NCI-H510A (cell line): Measurements from ENCODE around the gene GNAO1.

Experiments
- DNase-seq: peaks from one replicate; lab custom pipeline; 2025; lab: John Stamatoyannopoulos, UW

GNAO1 gene

DNA sequence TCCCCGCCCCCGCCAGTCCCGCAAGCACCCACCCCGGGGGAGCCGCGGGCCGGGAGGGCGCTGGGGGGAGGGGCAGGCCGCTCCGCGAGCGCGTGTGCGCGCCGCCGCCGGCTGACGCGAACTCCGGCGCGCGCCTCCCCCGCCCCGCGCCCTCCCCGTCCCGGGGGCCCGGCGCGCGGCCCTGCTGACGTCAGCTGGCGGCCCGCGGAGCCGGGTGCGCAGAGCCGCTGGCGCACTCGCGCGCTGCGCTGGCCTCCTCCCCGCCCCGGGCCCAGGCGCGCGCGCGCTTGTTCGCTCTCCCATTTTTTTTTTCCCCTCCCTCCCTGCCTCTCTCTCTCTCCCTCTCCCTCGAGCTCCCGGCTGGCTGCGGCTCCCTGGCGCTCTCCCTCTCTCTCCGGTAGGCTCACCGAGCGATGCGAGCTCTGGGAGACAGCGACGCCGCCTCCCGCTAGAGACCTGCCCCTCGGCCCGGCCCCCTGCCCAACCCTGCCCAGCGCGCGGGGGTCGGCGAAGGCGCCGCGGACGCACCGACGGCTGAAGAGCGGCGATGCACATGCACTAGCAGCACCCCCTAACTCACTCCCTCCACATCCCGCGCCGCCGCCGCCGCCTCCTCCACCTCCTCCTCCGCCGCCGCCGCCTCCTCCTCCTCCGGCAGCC lies at the start of gene GNAO1:
Gene GNAO1, plus strand, starts transcription at position 334 of the 660 bp plus-strand sequence. CDS start 747 bp downstream, outside the sequence.
- peak; percentile 80 for DNase-seq

DNA sequence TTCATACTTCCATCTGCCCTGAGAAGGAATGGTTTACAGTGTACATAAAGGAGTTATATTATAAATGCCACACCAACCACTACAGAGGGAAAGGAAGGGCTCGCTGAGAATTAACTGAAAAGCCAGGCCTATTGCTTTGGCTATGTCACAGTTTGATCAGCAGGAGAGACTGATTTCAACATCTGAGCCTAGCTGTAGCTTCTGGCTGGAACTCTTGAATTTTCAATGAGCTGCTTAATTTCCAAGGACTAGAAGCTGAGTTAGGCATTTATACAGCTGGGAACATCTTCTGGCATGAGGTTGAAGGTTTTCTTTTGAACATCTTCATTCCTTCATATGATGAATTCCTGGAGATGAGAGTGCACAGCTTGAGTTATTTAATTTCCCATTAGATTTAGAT lies 47.6 kb upstream of the GNAO1 start:
- DNase-seq: no peak

DNA sequence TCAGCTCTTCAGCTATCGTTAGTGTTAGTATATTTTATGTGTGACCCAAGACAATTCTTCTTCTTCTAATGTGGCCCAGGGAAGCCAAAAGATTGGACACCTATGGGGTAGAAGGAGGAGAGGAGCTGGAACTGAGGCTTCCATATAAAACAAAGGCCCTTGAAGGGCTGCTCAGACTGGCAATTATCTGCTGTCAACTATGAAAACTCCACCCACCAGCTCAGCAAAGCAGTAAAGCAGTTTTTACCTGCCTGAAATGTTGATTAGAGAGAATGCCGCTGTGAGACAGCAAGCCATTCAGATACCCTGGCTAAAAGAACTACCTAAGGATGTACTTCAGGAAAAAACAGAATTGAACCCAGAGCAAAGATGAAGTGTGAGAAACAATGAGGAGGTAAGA lies 45.9 kb upstream of the GNAO1 start:
- DNase-seq: no peak

DNA sequence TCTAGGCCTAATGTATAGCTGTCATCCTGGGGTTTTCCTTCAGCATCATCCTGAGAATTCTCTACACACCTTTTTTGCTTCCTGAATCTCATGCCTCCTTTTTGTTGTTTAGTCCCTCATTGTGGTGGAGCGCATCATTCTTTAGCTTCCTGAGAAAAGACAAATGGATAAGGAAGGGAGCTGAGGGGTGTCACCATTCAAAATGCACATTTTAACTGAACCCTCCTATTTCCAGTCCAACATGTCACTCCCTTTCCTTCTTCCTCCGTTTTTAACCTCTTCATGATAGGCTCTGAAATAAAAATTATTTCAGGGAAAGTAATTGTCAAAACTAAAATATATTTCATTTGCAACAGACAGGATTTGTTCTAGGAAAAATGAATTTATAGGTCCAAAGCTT lies 39.7 kb upstream of the GNAO1 start:
- no peak for DNase-seq

DNA sequence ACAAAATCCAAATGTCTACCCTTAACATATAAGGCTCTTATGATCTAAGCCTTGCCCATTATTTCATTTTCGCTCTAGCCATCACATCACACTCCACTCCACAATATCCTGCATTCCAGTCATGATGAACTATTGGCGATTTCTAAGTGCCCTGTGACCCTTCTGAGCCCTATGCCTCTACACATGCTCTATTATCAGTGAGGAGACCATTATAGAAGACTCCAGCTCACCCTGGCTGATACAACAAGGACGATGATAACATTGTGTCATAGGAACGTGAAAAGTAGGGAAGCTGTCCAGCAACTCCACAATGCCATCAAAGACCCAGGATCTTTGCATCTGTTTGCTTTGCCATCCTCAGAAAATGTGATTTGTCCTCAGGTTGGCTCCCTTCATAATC lies 29.6 kb upstream of the GNAO1 start:
- no peak for DNase-seq

DNA sequence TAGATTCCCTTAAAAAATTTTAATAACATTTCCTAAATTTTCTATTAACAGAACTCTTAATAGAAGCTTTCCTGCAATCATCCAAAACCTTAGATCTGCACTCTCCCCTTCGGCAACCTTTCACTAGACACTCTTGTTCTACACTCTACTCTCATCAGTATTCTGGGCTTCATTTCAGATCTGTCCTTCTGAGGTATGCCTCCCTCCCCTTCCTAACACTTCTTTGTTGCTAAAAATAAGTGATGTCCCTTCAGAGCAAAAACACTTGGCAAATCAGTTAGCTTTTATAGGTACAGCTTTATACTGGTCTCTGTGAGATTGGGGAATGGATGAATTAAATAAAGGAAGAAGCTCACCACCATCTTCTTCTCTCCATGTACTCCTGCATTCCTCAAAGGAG lies 28.2 kb upstream of the GNAO1 start:
- no peak for DNase-seq

DNA sequence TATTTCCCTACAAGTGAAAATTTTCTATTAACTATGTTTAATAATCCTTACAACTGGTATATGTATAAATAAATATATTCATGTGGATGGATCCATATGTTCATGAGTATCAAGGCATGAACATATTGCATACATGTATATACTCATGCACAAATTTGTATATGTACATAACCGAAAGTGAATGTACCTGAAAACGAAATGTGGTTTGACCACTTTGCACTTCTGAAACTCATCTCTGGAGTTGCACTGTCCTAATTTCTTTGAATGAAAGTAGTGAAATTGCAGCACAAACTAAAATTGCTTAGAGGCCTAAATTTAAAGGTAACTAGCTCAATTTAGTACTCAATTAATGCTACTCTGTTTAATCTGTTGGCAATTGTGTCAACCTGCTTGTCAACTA lies 27.4 kb upstream of the GNAO1 start:
- DNase-seq: no peak

DNA sequence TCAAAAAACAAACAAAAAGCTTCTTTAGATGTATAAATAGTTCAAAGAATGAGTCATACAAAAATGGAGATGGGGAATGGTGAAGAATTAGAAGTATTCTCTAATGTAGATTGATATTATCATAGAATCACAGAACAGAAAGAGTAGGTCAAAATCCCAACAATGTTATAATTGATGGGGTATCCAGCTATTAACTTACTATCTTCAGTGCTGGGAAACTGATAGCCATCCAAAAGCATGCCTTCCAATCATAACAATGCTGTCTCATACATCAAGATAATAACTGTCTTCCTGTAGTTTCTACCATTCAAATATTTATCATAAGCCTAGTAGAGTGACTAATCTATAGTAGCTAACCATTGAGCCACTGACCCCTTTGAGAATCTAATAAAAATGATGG lies 26.7 kb upstream of the GNAO1 start:
- no peak for DNase-seq

DNA sequence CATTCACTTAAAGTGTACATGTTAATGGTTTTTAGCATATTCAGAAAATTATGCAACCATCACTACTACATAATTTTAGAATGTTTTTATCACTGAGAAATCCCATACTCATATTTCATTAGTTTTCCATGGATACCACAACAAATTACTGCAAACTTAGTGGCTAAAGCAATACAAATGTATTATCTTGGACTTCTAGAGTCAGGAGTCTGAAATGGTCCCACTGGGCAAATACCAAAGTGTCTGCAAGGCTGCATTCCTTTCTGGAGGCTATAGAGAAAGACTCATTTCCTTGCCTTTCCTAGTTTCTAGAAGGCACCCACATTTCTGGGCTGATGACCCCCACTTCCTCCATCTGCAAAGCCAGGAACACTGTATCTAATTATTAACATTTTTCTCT lies 16.9 kb upstream of the GNAO1 start:
- no peak for DNase-seq

DNA sequence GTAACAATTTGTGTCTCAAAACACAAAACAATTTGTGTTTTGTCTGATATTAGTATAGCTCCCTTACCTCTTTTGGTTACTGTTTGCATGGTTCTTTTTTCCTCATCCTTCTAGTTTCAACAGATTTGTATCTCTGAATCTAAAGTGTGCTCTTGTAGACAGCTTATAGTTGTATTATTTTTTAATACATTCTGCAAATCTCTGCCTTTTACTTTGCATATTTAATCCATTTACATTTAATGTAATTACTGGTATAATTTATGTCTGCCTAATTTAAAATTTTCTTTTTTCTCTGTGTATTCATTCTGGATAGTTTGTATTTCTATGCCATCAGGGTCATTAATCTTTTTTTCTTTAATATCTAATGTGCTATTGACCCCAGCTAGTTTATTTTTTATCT lies 9.9 kb upstream of the GNAO1 start:
- DNase-seq: no peak

DNA sequence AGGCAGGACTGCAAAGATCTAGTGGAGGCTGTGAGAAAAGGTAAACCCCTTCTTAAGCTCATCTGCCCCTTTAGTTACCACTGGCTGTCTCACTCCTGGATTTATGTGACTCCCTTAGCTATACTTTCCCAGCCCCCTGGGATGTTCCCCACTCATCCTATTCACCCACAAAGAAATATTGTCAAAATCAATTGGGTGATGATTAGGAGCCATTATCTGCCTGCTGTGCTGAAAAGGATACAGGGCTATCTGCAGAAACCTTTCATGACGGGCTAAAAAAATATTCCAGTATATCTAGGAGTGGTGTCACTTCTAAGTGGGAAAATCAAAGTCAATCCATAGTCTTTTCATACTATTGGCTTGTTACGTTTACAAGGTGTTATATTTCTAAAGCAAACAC lies 8.0 kb upstream of the GNAO1 start:
- no peak for DNase-seq

DNA sequence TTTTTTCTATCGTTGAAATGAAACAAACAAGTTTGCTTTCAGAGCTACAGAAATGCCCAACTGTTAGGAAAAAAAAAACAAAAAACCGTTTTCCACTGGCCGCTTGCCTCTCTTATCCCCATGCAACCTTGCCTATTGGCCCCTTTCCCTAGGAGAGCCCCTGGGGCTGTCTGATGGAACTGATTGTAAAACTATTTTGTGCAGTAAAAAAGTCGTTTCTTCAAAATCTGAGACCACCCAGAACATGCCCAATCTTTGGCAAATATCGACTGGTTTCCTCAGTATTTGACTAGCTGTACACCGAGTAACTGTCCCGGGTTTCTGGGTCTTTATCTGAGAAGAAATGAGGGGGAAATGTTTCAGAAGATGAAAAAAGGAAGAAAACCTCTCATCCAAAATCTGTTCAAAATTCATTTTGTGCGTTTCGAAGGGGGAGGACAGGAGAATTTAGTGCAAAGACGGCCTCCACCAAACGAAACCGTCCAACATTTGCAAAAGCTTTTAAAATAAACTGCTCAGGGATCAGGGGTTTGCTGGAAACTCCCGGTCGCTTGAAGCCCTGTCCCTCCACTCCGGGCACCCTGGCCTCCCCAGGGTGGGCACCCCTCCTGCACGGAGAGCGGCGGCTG lies 1.1 kb upstream of the GNAO1 start:
- DNase-seq: no peak

DNA sequence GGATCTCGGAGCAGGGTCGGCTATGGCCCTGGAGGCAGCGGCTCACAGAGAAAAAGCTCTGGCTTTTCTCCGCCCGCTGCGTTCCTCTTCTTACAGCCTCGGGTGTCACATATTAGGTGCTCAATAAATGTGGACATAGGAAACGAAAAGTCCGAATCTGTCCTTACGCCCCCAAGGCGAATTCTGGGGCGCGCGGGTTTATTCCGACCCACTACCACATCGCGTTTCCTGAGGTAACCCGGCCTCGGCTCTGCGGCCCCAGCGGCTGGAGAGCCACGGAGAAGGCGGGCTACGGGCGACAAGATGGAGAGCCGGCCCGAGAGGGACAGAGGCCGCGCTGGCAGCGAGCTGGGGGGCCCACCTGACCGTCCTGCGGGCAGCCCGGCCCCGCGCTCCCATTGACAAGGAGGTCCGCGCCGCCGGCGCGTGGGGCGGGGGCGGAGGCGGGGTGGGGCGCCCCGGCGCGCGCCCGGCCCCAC lies 573 bp upstream of the GNAO1 start:
- peak; percentile 46 for DNase-seq

DNA sequence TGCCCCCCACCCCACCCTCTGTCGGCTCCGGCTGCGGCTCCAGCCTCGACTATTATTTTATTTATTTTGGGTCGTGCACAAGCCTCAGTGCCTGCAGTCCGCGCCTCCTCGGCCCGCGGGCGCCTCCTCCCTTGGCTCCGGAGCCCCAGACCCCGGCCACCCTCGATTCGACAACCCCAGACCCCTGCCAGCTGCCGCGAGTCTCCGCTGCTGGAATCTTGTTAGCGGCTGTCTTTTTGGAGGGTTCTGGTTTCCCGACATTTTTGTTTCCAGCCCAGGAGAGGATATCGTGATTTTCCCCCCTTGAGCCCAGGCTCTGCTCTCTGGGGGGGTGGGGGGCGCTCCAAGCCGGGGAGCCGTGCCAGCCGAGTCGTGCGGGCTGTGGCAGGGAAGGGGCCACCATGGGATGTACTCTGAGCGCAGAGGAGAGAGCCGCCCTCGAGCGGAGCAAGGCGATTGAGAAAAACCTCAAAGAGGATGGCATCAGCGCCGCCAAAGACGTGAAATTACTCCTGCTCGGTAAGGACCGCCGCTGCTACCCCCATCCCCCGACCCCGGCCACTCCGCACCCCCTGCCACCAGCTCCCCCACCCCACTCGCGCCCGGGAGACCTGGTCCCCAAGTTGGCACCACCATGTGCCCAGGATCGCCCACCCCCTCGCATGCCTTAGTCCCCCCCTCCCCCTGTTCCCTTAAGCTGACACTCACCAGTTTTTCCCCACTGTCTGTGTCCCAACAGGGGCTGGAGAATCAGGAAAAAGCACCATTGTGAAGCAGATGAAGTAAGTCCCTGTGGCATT lies 746 bp downstream of the GNAO1 start:
- DNase-seq: no peak

DNA sequence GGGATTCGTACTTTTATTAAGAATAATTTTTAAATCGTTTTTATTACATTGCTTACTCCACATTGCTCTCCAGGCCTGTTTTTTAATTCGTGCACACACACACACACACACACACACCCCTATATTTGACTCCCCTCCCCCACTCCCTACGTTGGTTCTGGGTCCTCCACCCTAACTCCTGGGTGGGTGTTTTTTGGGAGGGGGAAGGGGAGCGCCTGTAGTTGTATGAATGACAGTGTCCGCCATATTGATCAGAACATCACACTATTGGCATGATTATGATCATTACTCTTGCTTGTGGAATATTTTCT lies 1.3 kb downstream of the GNAO1 start:
- no peak for DNase-seq

DNA sequence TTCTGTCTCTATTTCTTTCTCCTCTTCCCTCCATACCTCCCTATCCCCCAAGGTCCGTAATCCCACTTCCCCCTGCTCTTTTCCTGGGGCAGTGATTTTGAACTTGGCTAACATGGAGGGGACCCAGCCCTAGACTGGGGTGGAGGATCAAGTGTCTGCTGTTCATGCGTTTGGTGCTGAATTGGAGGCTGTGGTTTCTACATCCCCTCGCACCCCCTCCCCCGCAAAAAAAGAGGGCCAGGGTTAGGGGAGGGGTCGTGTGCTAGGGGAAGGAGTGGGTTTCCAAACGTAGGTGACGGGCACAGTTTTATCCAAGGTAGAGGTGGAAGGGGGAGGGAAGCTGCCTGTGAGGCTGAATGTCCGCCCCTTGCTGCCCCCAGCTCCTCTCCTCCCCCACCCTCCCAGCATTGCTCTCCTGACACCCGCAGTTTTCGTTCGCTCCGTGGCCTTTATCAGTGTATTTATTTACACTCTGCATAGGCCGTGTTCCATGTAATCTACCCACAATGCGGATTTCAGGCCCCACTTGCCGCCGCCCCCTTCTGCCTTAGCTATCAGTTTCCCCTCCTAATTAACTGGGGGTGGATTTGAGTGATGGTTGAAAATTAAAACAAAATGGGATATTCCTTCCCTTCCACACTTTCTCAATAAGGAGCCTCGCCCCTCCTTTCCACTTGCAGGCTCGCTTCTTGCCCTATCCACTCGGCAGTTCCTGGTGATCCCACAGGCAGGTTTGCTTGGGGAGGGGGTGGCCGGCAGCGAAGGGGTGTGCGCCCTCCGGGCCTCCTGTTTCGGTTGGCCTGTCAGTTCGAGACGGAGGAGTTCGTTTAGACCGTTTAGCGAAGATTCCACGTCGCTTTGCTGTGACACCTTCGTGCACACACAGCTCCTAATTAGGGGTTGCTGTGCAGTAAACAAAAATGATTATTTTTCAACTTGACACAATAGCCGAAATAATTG lies 2.0 kb downstream of the GNAO1 start:
- DNase-seq: no peak

DNA sequence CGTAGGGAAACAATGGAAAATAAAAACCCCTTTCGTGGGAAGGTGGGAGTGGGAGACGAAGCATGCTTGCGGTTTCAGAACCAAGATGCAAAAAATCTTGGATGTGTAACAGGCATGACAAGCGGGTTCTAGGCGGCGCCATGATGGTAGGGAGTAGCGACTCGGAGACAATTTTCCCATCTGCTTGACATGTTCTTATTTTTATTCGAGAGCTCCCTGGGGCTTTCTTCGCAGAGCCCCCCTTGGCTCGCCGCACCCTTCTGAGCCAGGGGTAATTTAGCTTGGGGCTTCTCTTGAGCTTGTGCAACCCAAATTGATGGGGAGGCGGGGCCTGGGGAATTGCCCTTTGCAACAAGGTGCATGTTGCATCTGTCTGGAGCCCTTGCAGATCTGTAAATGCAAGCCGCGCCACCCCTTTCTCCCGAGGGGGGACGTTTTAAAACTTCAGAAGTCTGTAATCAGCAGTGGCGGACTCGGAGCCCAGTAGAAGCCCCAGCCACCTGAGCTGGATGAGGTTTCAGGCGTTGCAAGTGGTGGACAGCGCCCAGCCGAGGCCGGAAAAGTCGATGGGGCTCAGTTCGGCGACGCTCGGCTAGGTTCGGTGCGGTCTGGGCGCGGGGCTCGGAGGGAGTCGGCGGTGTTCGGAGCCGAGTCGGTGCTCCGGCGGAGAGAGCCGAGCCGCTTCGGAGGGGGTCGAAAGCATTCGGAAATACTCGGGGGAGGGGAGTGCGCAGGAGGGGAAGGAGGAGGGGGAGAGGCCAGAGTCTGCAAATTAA lies 2.9 kb downstream of the GNAO1 start:
- DNase-seq: peak; percentile 65

DNA sequence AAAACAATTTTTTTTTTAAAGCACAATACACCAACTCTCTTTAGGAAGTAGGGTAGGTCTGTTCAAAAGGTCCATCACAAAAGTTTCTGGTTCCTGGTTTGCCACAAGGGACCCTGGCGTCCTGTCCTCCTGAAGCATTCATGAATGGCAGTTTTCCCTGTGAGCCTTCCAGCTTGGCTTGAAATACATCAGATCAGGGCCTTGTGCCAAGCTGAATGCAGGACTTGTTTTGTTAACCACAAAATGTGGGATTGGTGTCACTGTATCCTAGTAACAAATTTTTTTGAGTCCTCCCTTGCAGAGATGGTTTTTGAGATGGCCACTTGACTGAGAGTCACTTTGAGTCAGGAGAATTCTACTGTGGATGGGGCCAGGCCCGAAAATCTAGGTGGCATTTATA lies 3.9 kb downstream of the GNAO1 start:
- DNase-seq: no peak

DNA sequence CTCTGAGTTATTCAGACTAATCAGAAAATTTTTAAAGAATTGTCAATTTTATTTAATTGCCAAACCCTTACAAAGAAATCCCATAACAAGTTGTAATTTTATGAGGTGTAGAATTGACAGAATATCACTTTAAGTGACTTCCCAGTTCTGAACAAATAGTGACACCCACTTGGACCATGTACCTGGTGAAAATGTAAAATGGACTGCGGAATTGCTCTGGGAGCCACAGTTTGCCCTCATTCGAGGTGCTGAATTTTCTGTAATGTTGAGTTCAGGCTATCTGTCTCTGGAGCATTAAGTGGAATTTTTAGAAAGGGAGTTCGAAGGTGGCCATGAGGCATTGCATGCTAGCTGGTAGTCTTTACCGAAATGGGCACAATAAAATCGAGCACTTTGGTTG lies 5.1 kb downstream of the GNAO1 start:
- DNase-seq: no peak

DNA sequence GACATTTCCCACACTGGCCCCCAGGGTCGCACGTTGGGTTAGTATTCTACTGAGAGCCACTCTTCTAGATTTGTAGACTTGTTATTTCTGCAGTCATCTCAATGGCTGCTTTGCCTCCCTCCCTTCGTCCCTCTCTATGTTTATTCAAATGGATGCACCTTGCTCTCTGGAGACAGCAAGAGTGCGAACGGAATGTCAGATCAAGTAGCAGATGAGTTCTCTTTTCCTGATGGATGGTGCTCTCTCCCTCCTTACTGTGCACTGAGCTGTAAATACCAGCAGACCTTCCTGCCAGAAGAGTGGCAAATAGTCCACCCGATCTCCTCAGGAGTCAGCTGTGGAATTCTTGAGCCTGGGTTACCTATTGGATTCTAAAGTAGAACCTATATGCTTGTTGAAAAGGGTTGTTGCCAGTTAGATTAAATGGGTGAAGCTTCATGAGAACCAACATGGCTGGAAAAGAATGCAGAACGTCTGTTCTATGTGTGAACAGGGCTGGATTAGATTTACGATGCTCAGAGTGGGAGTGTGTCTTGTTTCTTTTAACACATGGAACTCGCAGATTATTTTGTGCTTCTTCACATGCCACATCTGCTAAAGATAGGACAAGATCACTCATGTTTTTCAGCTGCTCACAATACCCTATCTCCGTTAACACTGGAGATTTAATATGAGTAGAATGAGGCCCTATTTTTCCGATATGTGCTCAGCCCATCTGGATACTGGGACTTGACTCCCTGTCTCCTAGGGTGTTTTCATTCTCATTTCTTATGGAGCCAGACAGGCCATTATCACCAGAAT lies 6.1 kb downstream of the GNAO1 start:
- DNase-seq: no peak
